ENCODE results near the gene METTL8. TPM values are rescaled to one million over a fixed set of nuclear protein-coding genes. Genes with fewer than 3 reads are reported as not detected.
"Not testable (repeated sequence)": the region's sequence is repeated elsewhere in the genome, so short reads cannot be mapped to it uniquely, and the experiment has no call there.

METTL8 gene
- total RNA-seq, 1 experiment from 2014 or later = 25.7 TPM

DNA sequence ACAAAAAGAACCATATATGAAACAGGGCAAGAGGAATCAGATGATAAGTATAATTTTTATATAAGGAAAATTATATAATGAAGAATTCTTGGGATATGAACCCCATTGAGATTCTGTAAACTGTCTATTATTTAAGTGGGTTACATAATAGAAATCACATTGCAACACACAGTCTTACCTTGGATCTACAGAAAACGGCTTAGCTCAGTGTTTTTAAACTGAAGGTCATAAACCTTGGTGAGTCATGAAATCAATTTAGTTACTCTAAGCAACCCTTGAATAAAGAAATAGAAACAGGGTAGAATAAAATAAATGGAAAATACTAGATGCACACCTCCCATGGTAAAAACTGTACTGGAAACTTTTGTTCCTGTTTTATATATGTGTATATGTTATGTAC is 50.7 kb downstream of the METTL8 start:
- Mint-ChIP-seq H3K27me3 (ENCODE audit: insufficient read depth, unreplicated experiment) (no peaks in the 10 kb centered on the region), H3K4me3 (ENCODE audit: unreplicated experiment) (no peak overlapping the region), H3K9me3 (ENCODE audit: unreplicated experiment) (peaks cover 28% of the 10 kb centered on the region), H3K36me3 (ENCODE audit: insufficient read depth, unreplicated experiment) (peaks cover 7% of the 10 kb centered on the region), H3K27ac (ENCODE audit: unreplicated experiment) (no peak overlapping the region), H3K4me1 (ENCODE audit: low read depth, unreplicated experiment) (no peaks in the 10 kb centered on the region)
- intact Hi-C loops (cut with micrococcal nuclease; ENCODE audit: unreplicated experiment) = no loop called here
- Histone ChIP-seq H3K4me1 (no peaks in the 10 kb centered on the region), H3K4me3 (ENCODE audit: low read depth, low read length) (no peak overlapping the region), H3K27me3 (replicated peaks; ENCODE audit: control insufficient read depth, insufficient read depth, low read length) (no peaks in the 10 kb centered on the region), H3K9me3 (0 out of 2 replicates have a peak, but pooled peaks cover 3% of the 10 kb centered on the region), H3K36me3 (ENCODE audit: control insufficient read depth, insufficient read depth, low read length) (no peaks in the 10 kb centered on the region)
- POLR2A ChIA-PET = no interaction called here
- TF ChIP-seq, protein P1, sequence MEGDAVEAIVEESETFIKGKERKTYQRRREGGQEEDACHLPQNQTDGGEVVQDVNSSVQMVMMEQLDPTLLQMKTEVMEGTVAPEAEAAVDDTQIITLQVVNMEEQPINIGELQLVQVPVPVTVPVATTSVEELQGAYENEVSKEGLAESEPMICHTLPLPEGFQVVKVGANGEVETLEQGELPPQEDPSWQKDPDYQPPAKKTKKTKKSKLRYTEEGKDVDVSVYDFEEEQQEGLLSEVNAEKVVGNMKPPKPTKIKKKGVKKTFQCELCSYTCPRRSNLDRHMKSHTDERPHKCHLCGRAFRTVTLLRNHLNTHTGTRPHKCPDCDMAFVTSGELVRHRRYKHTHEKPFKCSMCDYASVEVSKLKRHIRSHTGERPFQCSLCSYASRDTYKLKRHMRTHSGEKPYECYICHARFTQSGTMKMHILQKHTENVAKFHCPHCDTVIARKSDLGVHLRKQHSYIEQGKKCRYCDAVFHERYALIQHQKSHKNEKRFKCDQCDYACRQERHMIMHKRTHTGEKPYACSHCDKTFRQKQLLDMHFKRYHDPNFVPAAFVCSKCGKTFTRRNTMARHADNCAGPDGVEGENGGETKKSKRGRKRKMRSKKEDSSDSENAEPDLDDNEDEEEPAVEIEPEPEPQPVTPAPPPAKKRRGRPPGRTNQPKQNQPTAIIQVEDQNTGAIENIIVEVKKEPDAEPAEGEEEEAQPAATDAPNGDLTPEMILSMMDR (IDR thresholded peaks at IDR 0.05; ENCODE audit: insufficient read depth in 1 of 2, low read depth in 1 of 2, low read length in 1 of 2, severe bottlenecking in 1 of 2, unreplicated experiment in 1 of 2) = no peak
- no peak for DNase-seq
- CTCF ChIA-PET = no interaction called here
- BruUV-seq (replicated peaks) = no TSS peak

DNA sequence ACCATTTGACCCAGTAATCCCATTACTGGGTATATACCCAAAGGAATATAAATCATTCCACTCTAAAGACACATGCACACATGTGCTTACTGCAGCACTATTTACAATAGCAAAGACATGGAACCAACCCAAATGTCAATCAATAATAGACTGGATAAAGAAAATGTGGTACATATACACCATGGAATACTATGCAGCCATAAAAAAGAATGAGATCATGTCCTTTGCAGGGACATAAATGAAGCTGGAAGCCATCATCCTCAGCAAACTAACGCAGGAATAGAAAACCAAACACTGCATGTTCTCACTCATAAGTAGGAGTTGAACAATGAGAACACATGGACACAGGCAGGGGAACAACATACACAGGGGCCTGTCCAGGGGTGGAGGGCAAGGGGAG is 51.6 kb downstream of the METTL8 start:
- H3K27ac Mint-ChIP-seq (ENCODE audit: unreplicated experiment); H3K4me1 ChIP-seq; H3K4me1 Mint-ChIP-seq (ENCODE audit: low read depth, unreplicated experiment); H3K4me3 ChIP-seq (ENCODE audit: low read depth, low read length); intact Hi-C loops (cut with micrococcal nuclease; ENCODE audit: unreplicated experiment); H3K27me3 ChIP-seq (replicated peaks; ENCODE audit: control insufficient read depth, insufficient read depth, low read length); CTCF ChIA-PET; POLR2A ChIA-PET; BruUV-seq (replicated peaks); DNase-seq; H3K4me3 Mint-ChIP-seq (ENCODE audit: unreplicated experiment); H3K36me3 Mint-ChIP-seq (ENCODE audit: insufficient read depth, unreplicated experiment); H3K27me3 Mint-ChIP-seq (ENCODE audit: insufficient read depth, unreplicated experiment); H3K9me3 ChIP-seq; H3K36me3 ChIP-seq (ENCODE audit: control insufficient read depth, insufficient read depth, low read length): not testable (repeated sequence)
- H3K9me3 Mint-ChIP-seq (ENCODE audit: unreplicated experiment) = peaks cover 37% of the 10 kb centered on the region

DNA sequence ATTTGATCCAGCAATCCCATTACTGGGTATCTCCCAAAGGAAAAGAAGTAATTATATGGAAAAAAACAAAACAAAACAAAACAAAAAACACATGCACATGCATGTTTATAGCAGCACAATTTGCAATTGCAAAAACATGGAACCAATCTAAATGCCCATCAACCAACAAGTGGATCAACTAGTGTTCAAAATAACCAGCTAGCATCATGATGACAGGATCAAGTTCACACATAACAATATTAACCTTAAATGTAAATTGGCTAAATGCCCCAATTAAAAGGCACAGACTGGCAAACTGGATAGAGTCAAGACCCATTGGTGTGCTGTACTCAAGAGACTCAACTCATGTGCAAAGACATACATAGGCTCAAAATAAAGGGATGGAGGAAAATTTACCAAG is 55.9 kb downstream of the METTL8 start:
- H3K36me3 ChIP-seq (ENCODE audit: control insufficient read depth, insufficient read depth, low read length); BruUV-seq (replicated peaks); H3K4me3 Mint-ChIP-seq (ENCODE audit: unreplicated experiment); H3K9me3 ChIP-seq; H3K4me1 ChIP-seq; POLR2A ChIA-PET; H3K4me1 Mint-ChIP-seq (ENCODE audit: low read depth, unreplicated experiment); H3K27me3 Mint-ChIP-seq (ENCODE audit: insufficient read depth, unreplicated experiment); H3K27me3 ChIP-seq (replicated peaks; ENCODE audit: control insufficient read depth, insufficient read depth, low read length); H3K27ac Mint-ChIP-seq (ENCODE audit: unreplicated experiment); DNase-seq; intact Hi-C loops (cut with micrococcal nuclease; ENCODE audit: unreplicated experiment); CTCF ChIA-PET; H3K4me3 ChIP-seq (ENCODE audit: low read depth, low read length); H3K36me3 Mint-ChIP-seq (ENCODE audit: insufficient read depth, unreplicated experiment): not testable (repeated sequence)
- H3K9me3 Mint-ChIP-seq (ENCODE audit: unreplicated experiment) = peaks cover 51% of the 10 kb centered on the region

DNA sequence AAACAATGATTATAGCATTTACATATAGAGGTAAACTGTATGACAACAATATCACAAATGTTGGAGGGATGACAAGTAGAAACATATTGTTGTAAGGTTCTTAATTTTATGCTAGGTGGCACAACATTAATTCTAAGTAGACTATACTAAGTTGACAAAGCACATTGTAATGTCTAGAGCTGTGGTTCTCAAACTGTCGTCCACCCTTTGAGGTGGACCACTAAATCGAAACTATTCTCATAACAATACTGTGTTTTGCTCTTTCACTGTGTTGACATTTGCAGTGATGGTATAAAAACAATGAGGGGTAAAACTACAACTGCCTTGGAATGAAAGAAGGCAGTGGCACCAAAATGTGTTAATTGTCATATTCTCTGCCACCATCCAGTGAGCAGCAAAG is 66.1 kb downstream of the METTL8 start:
- Histone ChIP-seq H3K9me3 (peaks cover 6% of the 10 kb centered on the region), H3K4me3 (ENCODE audit: low read depth, low read length) (no peak overlapping the region), H3K27me3 (replicated peaks; ENCODE audit: control insufficient read depth, insufficient read depth, low read length) (no peaks in the 10 kb centered on the region), H3K4me1 (no peaks in the 10 kb centered on the region), H3K36me3 (ENCODE audit: control insufficient read depth, insufficient read depth, low read length) (no peaks in the 10 kb centered on the region; the same call in 1 of the 2 replicates)
- no peaks in the 10 kb centered on the region for H3K27me3 Mint-ChIP-seq (ENCODE audit: insufficient read depth, unreplicated experiment)
- intact Hi-C loops (cut with micrococcal nuclease; ENCODE audit: unreplicated experiment) = no loop called here
- H3K4me1 Mint-ChIP-seq (ENCODE audit: low read depth, unreplicated experiment) = no peaks in the 10 kb centered on the region
- POLR2A ChIA-PET = interaction anchor here (0.6 kb wide), 1 partner anchor 226 kb away, joined by 3 read pairs; no protein-coding TSS in a partner anchor
- no peak for DNase-seq
- TF ChIP-seq, protein P1 (IDR thresholded peaks at IDR 0.05; ENCODE audit: insufficient read depth in 1 of 2, low read depth in 1 of 2, low read length in 1 of 2, severe bottlenecking in 1 of 2, unreplicated experiment in 1 of 2) = no peak
- CTCF ChIA-PET = no interaction called here
- no peak overlapping the region for H3K4me3 Mint-ChIP-seq (ENCODE audit: unreplicated experiment)
- H3K9me3 Mint-ChIP-seq (ENCODE audit: unreplicated experiment) = peaks cover 26% of the 10 kb centered on the region
- H3K36me3 Mint-ChIP-seq (ENCODE audit: insufficient read depth, unreplicated experiment) = no peaks in the 10 kb centered on the region
- H3K27ac Mint-ChIP-seq (ENCODE audit: unreplicated experiment) = no peak overlapping the region
- BruUV-seq (replicated peaks) = no TSS peak
